IMR-90 (cell line): ENCODE results near the gene IL1R2. TPM values are rescaled to one million over a fixed set of nuclear protein-coding genes. Genes with fewer than 3 reads are reported as not detected.

Source experiments
- ATAC-seq: fragments of 200-7000 bp; cut with Tn5 transposase; 2 replicates; pipeline ENCODE4 v1.9.1; 2020; ENCODE audit warnings: low read depth, mild to moderate bottlenecking, moderate library complexity
- BruUV-seq: library from RNA; stranded (reverse); fragments of 400-500 nt; replicated peaks from 2 replicates; lab custom pipeline; 2021; lab: Mats Ljungman, UMichigan
- CTCF ChIA-PET: fragments of 300-600 bp; formaldehyde crosslinking; extraction: SDS; loops from one replicate; lab custom pipeline; 2021; ENCODE audit warnings: antibody characterized with exemption; lab: Yijun Ruan, JAX
- POLR2A ChIA-PET: fragments of 300-600 bp; sonication (Branson Sonifier 250); formaldehyde crosslinking; loops from one replicate; lab custom pipeline; 2022; ENCODE audit warnings: antibody characterized with exemption; ENCODE audit not compliant: unreplicated experiment; lab: Charles Lee
- DNase-seq: peaks from one replicate; pipeline ENCODE4 v3.0.0; 2013
- H2AFZ ChIP-seq: replicated peaks from 2 replicates; pipeline ENCODE3; 2013; ENCODE audit warnings: low read length, mild to moderate bottlenecking; ENCODE audit not compliant: poor library complexity
- H2AK5ac ChIP-seq: 2 replicates; pipeline ENCODE4 v1.6.1; 2013; ENCODE audit warnings: low read depth, low read length, inconsistent platforms
- H2AK9ac ChIP-seq: replicated peaks from 2 replicates; pipeline ENCODE3; 2013; ENCODE audit warnings: mild to moderate bottlenecking, low read depth, low read length, moderate library complexity; ENCODE audit not compliant: poor library complexity
- H2BK120ac ChIP-seq: 2 replicates; pipeline ENCODE4 v1.6.1; 2013; ENCODE audit warnings: low read depth, low read length, inconsistent platforms
- H2BK15ac ChIP-seq: 3 replicates; pipeline ENCODE4 v1.6.1; 2013; ENCODE audit warnings: low read depth, low read length, inconsistent platforms
- H2BK20ac ChIP-seq: 2 replicates; pipeline ENCODE4 v1.6.1; 2013; ENCODE audit warnings: low read depth, mild to moderate bottlenecking, inconsistent platforms, low read length, moderate library complexity
- H2BK5ac ChIP-seq: 2 replicates; pipeline ENCODE4 v1.6.1; 2013; ENCODE audit warnings: mild to moderate bottlenecking, low read depth, low read length, inconsistent platforms; ENCODE audit not compliant: poor library complexity, severe bottlenecking
- H3K14ac ChIP-seq: replicated peaks from 2 replicates; pipeline ENCODE4 v1.6.1; 2013; ENCODE audit warnings: low read depth, low read length, inconsistent platforms
- H3K18ac ChIP-seq: 2 replicates; pipeline ENCODE4 v1.6.1; 2013; ENCODE audit warnings: low read depth, low read length, control low read depth
- H3K23ac ChIP-seq: 2 replicates; pipeline ENCODE4 v1.6.1; 2013; ENCODE audit warnings: low read depth, low read length, inconsistent platforms
- H3K27ac ChIP-seq: 2 replicates; pipeline ENCODE4 v1.5.1; 2013; ENCODE audit warnings: mild to moderate bottlenecking, control low read depth, low read length; ENCODE audit not compliant: insufficient read depth
- H3K27me3 ChIP-seq: 2 replicates; pipeline ENCODE4 v1.6.1; 2013; ENCODE audit warnings: low read length; ENCODE audit not compliant: control insufficient read depth, insufficient read depth
- H3K36me3 ChIP-seq: 2 replicates; pipeline ENCODE4 v1.6.1; 2013; ENCODE audit warnings: low read length, mixed read lengths; ENCODE audit not compliant: control insufficient read depth, insufficient read depth
- H3K4ac ChIP-seq: 2 replicates; pipeline ENCODE4 v1.6.1; 2013; ENCODE audit warnings: low read depth, low read length, inconsistent platforms
- H3K4me1 ChIP-seq: 2 replicates; pipeline ENCODE4 v1.6.1; 2013; ENCODE audit warnings: low read length, mixed read lengths; ENCODE audit not compliant: control insufficient read depth, insufficient read depth
- H3K4me2 ChIP-seq: 2 replicates; pipeline ENCODE4 v1.6.1; 2013; ENCODE audit warnings: low read depth, mild to moderate bottlenecking, control low read depth, low read length, moderate library complexity
- H3K4me3 ChIP-seq: 2 replicates; pipeline ENCODE4 v1.5.1; 2013; ENCODE audit warnings: low read depth, mild to moderate bottlenecking, control low read depth, low read length, moderate library complexity; ENCODE audit not compliant: insufficient read depth
- H3K56ac ChIP-seq: 2 replicates; pipeline ENCODE4 v1.6.1; 2013; ENCODE audit warnings: low read length, inconsistent platforms; ENCODE audit not compliant: insufficient read depth; ENCODE audit errors: extremely low read depth
- H3K79me1 ChIP-seq, 2 experiments: 2 replicates each; pipeline ENCODE4 v1.6.1; 2013; ENCODE audit warnings: low read length in 2 of 2, inconsistent platforms in 1 of 2, low read depth in 1 of 2
- H3K9ac ChIP-seq: 2 replicates; pipeline ENCODE4 v1.6.1; 2013; ENCODE audit warnings: low read depth, low read length, control low read depth
- H3K9me1 ChIP-seq: 2 replicates; pipeline ENCODE4 v1.6.1; 2013; ENCODE audit warnings: low read length, inconsistent platforms; ENCODE audit not compliant: insufficient read depth
- H3K9me3 ChIP-seq: 2 replicates; pipeline ENCODE4 v1.6.1; 2013; ENCODE audit warnings: low read length; ENCODE audit not compliant: control insufficient read depth, insufficient read depth
- H4K20me1 ChIP-seq: 2 replicates; pipeline ENCODE4 v1.6.1; 2013; ENCODE audit warnings: low read length, inconsistent platforms; ENCODE audit not compliant: insufficient read depth
- H4K5ac ChIP-seq: 2 replicates; pipeline ENCODE4 v1.6.1; 2013; ENCODE audit warnings: mild to moderate bottlenecking, low read depth, low read length, control low read depth
- H4K8ac ChIP-seq, 2 experiments: 2 replicates each; pipeline ENCODE4 v1.6.1; 2013; ENCODE audit warnings: low read depth in 2 of 2, low read length in 2 of 2, control low read depth in 1 of 2, inconsistent platforms in 1 of 2
- H4K91ac ChIP-seq: 2 replicates; pipeline ENCODE4 v1.6.1; 2013; ENCODE audit warnings: low read depth, low read length, inconsistent platforms; ENCODE audit not compliant: insufficient read depth
- BHLHE40 ChIP-seq: fragments of 150-350 bp; IDR thresholded peaks from 2 replicates; pipeline ENCODE4 v1.6.1; 2016; ENCODE audit warnings: mild to moderate bottlenecking, low read depth, low read length
- CEBPB ChIP-seq: IDR thresholded peaks from 2 replicates; pipeline ENCODE4 v1.6.1; 2012; ENCODE audit warnings: low read depth, low read length, improper control_type of control experiment
- CHD1 ChIP-seq: IDR thresholded peaks from 2 replicates; pipeline ENCODE4 v1.6.1; 2012; ENCODE audit warnings: low read depth, low read length, improper control_type of control experiment
- WGBS, 2 experiments: methylation state at CpG; one replicate each; pipeline versions ENCODE4 v1.1.5 to v1.1.7; 2013; ENCODE audit warnings: missing lambda C conversion rate in 2 of 2; ENCODE audit not compliant: insufficient read length in 1 of 2; ENCODE audit errors: extremely low coverage in 2 of 2; 5-methylcytosine and 5-hydroxymethylcytosine counted together
- dilution Hi-C: fragments of 300-500 bp; cut with HindIII; formaldehyde crosslinking; loops from one replicate; pipeline ENCODE4 v1.14.3; 2018; ENCODE audit warnings: low sequenced_read_pairs; ENCODE audit not compliant: unreplicated experiment
- in situ Hi-C: fragments of 300-500 bp; cut with MboI; formaldehyde crosslinking; loops from 3 replicates; pipeline ENCODE4 v1.14.3; 2019; ENCODE audit warnings: low sequenced_read_pairs, inconsistent platforms, mixed read lengths
- intact Hi-C: fragments of 100-400 bp; cut with micrococcal nuclease; formaldehyde crosslinking; loops from 2 replicates; pipeline ENCODE4 v1.10.0; 2022
- polyA plus RNA-seq, 3 experiments: library from polyadenylated mRNA; depleted of rRNA; stranded (reverse); fragments of >200 nt; gene quantifications; 2 replicates each; pipeline ENCODE4 v1.2.3, GENCODE V29; 2012; ENCODE audit warnings: low replicate concordance in 1 of 3
- total RNA-seq: library from RNA; depleted of rRNA; stranded (reverse); fragments of >200 nt; gene quantifications from 2 replicates; pipeline ENCODE4 v1.2.3, GENCODE V29; 2012

Gene IL1R2
- total and polyA plus RNA-seq, 2 of the 4 experiments (the other 2 are of a cell fraction) = not detected

DNA sequence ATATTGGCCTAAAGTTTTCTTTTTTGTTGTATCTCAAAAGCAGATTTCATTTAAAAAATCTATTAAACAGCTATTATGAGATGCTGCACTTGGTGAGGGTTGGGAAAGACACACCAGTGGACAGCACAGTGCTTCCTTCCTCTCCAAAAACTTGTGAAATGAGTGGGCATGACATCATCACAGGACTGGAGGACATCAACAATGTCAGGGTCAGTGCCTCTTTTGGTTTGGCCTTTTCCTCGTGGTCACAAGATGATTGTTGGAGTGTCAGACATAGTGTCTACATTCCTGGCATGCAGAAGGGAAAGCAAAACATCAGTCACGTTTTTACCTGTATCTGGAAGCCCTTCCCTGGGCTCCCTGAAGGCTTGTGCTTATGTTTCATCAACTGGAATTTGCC, 49.6 kb downstream of the IL1R2 start:
- peak overlapping the region; percentile 44; the same call in 1 of the 2 replicates for H3K4ac ChIP-seq
- in situ Hi-C loops (no loop called here), dilution Hi-C loops (no loop called here), intact Hi-C loops (no loop called here)
- no peaks in the 10 kb centered on the region; a peak in 1 of 4 replicates for H3K79me1 ChIP-seq
- no TSS peak for BruUV-seq
- peak overlapping the region; percentile 54 for H2AFZ ChIP-seq
- 0 out of 2 replicates have a peak, but pooled peaks cover 2% of the 10 kb centered on the region for H3K9me3 ChIP-seq
- no peak overlapping the region for H2BK5ac ChIP-seq
- peak overlapping the region; percentile 22; the same call in 1 of the 2 replicates for H3K23ac ChIP-seq
- no peak overlapping the region for H3K9ac ChIP-seq
- DNase-seq = peak; percentile 66
- H4K91ac ChIP-seq = no peak overlapping the region
- H3K56ac ChIP-seq = no peak overlapping the region
- no peak overlapping the region; the same call in 1 of the 2 replicates for H4K5ac ChIP-seq
- H2AK5ac ChIP-seq = peak overlapping the region; percentile 71
- no peaks in the 10 kb centered on the region for H3K36me3 ChIP-seq
- H2BK15ac ChIP-seq = 0 out of 3 replicates have a peak overlapping the region, but pooled peaks have one; percentile 9
- peaks cover 14% of the 10 kb centered on the region for H3K9me1 ChIP-seq
- ATAC-seq = peak; percentile 38; the same call in 1 of the 2 replicates
- no peaks in the 10 kb centered on the region; the same call in 1 of the 2 replicates for H4K20me1 ChIP-seq
- WGBS, 2 experiments = no CpG with 5 or more reads among the region's 2 CpGs
- H3K4me2 ChIP-seq = no peak overlapping the region
- H2BK120ac ChIP-seq = peak overlapping the region; percentile 55
- no peak overlapping the region for H3K27ac ChIP-seq
- no peak overlapping the region for H4K8ac ChIP-seq
- ChIA-PET POLR2A (no interaction called here), CTCF (interaction anchor here (1.3 kb wide), 1 partner anchor 21 kb away, joined by 4 read pairs; no protein-coding TSS in a partner anchor)
- H3K4me1 ChIP-seq = peaks cover 18% of the 10 kb centered on the region
- peak overlapping the region; percentile 55; the same call in 1 of the 2 replicates for H3K14ac ChIP-seq
- H3K4me3 ChIP-seq = no peak overlapping the region
- H2BK20ac ChIP-seq = peak overlapping the region; percentile 31; the same call in 1 of the 2 replicates
- no peaks in the 10 kb centered on the region for H3K27me3 ChIP-seq
- TF ChIP-seq CEBPB (peak; percentile 59; the same call in 1 of the 2 replicates), BHLHE40 (peak; percentile 33; the same call in 1 of the 2 replicates), CHD1 (no peak)
- H2AK9ac ChIP-seq = peak overlapping the region; percentile 83
- peak overlapping the region; percentile 34; the same call in 1 of the 2 replicates for H3K18ac ChIP-seq
